Measurements from ENCODE around the gene HEATR5B.

DNA sequence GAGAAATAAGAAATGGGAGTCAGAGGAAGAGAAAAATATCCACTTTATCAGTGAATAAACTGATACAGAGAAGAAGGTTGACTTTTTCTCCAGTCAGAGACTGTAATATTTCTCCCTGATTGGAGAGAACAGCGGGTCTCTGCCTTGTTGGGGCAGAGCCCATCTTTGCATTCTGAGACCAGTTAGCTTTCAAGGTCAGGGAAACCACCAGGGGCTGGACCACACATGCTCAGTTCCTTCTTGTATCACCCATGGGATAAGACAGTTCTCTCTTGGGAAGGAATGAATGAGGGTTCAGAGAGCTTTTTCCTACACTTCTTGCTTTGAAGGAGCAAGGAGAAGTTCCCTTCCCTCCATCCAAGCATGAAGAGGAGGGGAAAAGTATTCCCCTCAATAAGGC lies 12.4 kb upstream of the HEATR5B start:
- TF ChIP-seq, protein P1, sequence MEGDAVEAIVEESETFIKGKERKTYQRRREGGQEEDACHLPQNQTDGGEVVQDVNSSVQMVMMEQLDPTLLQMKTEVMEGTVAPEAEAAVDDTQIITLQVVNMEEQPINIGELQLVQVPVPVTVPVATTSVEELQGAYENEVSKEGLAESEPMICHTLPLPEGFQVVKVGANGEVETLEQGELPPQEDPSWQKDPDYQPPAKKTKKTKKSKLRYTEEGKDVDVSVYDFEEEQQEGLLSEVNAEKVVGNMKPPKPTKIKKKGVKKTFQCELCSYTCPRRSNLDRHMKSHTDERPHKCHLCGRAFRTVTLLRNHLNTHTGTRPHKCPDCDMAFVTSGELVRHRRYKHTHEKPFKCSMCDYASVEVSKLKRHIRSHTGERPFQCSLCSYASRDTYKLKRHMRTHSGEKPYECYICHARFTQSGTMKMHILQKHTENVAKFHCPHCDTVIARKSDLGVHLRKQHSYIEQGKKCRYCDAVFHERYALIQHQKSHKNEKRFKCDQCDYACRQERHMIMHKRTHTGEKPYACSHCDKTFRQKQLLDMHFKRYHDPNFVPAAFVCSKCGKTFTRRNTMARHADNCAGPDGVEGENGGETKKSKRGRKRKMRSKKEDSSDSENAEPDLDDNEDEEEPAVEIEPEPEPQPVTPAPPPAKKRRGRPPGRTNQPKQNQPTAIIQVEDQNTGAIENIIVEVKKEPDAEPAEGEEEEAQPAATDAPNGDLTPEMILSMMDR (IDR thresholded peaks at IDR 0.05; ENCODE audit: insufficient read depth, low read length, poor library complexity, severe bottlenecking) = no peak
- no peak for TF ChIP-seq EZH2phosphoT487 (conservative IDR thresholded peaks at IDR 0.05; ENCODE audit: low read length)
